SK-N-SH (cell line): ENCODE measurements around the gene ADD3. TPM values are rescaled to one million over a fixed set of nuclear protein-coding genes. Genes with fewer than 3 reads are reported as not detected.

Experiments
- CTCF ChIA-PET: fragments of 300-600, 350-600 bp; formaldehyde crosslinking; extraction: SDS; loops from one replicate; lab custom pipeline; 2021; lab: Yijun Ruan, JAX
- POLR2A ChIA-PET: fragments of 350-600 bp; sonication (Branson Sonifier 250); formaldehyde crosslinking; extraction: SDS; loops from one replicate; lab custom pipeline; 2020; ENCODE audit warnings: antibody characterized with exemption, inconsistent platforms; lab: Yijun Ruan, JAX
- DNase-seq: peaks from one replicate; pipeline ENCODE4 v3.0.0; 2012
- H2AFZ ChIP-seq: fragments of 200-600 bp; sonication (generic); 2 replicates; pipeline ENCODE4 v1.8.1; 2016; ENCODE audit warnings: antibody characterized with exemption, mild to moderate bottlenecking, low read depth
- H3F3A ChIP-seq: fragments of 200-600 bp; sonication (generic); replicated peaks from 2 replicates; pipeline ENCODE3; 2016; ENCODE audit warnings: antibody characterized with exemption, mild to moderate bottlenecking; ENCODE audit not compliant: insufficient read depth
- H3K27ac ChIP-seq, 2 experiments: fragments of 200-500 bp in 1 of 2; fragments of 200-600 bp in 1 of 2; sonication (Bioruptor generic) in 1 of 2; sonication (generic), shearing (Covaris generic) in 1 of 2; 2 replicates each; pipeline versions ENCODE4 v1.5.1 to v1.6.1; 2014 to 2016; ENCODE audit warnings: low read depth in 2 of 2, inconsistent platforms in 1 of 2, low read length in 1 of 2, mild to moderate bottlenecking in 1 of 2, mixed read lengths in 1 of 2
- H3K27me3 ChIP-seq: fragments of 200-600 bp; sonication (generic), shearing (Covaris generic); 2 replicates; pipeline ENCODE4 v1.6.1; 2016; ENCODE audit warnings: mixed run types; ENCODE audit not compliant: insufficient read depth
- H3K36me3 ChIP-seq, 2 experiments: fragments of 200-500 bp in 1 of 2; fragments of 200-600 bp in 1 of 2; sonication (Bioruptor generic) in 1 of 2; sonication (generic) in 1 of 2; replicated peaks in 1 of 2; 2 replicates each; pipeline versions ENCODE3 to v1.5.1; 2014 to 2016; ENCODE audit warnings: low read length in 1 of 2, mild to moderate bottlenecking in 1 of 2; ENCODE audit not compliant: insufficient read depth in 2 of 2, control insufficient read depth in 1 of 2
- H3K4me1 ChIP-seq, 2 experiments: fragments of 200-500 bp in 1 of 2; fragments of 200-600 bp in 1 of 2; sonication (Bioruptor generic) in 1 of 2; sonication (generic), shearing (Covaris generic) in 1 of 2; 2 replicates each; pipeline versions ENCODE4 v1.5.1 to v1.6.1; 2014 to 2016; ENCODE audit warnings: low read depth in 1 of 2, low read length in 1 of 2, mixed run types in 1 of 2; ENCODE audit not compliant: insufficient read depth in 2 of 2, control insufficient read depth in 1 of 2
- H3K4me2 ChIP-seq: fragments of 200-600 bp; sonication (generic), shearing (Covaris generic); 2 replicates; pipeline ENCODE4 v1.6.1; 2017; ENCODE audit warnings: mixed run types
- H3K4me3 ChIP-seq, 2 experiments: fragments of 200-500 bp in 1 of 2; fragments of 200-600 bp in 1 of 2; sonication (Bioruptor generic) in 1 of 2; sonication (generic), shearing (Covaris generic) in 1 of 2; 2 replicates each; pipeline versions ENCODE4 v1.5.1 to v1.8.1; 2014 to 2016; ENCODE audit warnings: low read depth in 2 of 2, inconsistent platforms in 1 of 2, low read length in 1 of 2, mild to moderate bottlenecking in 1 of 2, mixed read lengths in 1 of 2, moderate library complexity in 1 of 2
- H3K79me2 ChIP-seq: fragments of 200-600 bp; sonication (generic); 2 replicates; pipeline ENCODE4 v1.8.1; 2017; ENCODE audit warnings: mild to moderate bottlenecking; ENCODE audit not compliant: insufficient read depth
- H3K9ac ChIP-seq: fragments of 200-600 bp; sonication (generic); 2 replicates; pipeline ENCODE4 v1.6.1; 2017; ENCODE audit warnings: mixed run types
- H3K9me2 ChIP-seq: fragments of 200-600 bp; sonication (generic); 2 replicates; pipeline ENCODE4 v1.6.1; 2017; ENCODE audit warnings: mixed run types
- H3K9me3 ChIP-seq: fragments of 200-600 bp; sonication (generic); 2 replicates; pipeline ENCODE4 v1.6.1; 2017; ENCODE audit warnings: mixed run types, mild to moderate bottlenecking, moderate library complexity
- H4K20me1 ChIP-seq: fragments of 200-600 bp; sonication (generic); 2 replicates; pipeline ENCODE4 v1.6.1; 2017; ENCODE audit warnings: mild to moderate bottlenecking, mixed run types; ENCODE audit not compliant: insufficient read depth
- FOSL2 ChIP-seq: IDR thresholded peaks from 2 replicates; pipeline ENCODE4 v1.4.0; 2012; ENCODE audit warnings: low read depth, mild to moderate bottlenecking, moderate library complexity, borderline replicate concordance
- JUND ChIP-seq: IDR thresholded peaks from 2 replicates; pipeline ENCODE4 v1.4.0; 2012
- MXI1 ChIP-seq: IDR thresholded peaks from 2 replicates; pipeline ENCODE4 v1.6.1; 2012; ENCODE audit warnings: mild to moderate bottlenecking, low read depth, low read length, improper control_type of control experiment
- NFIC ChIP-seq: IDR thresholded peaks from 2 replicates; pipeline ENCODE4 v1.4.0; 2012; ENCODE audit warnings: borderline replicate concordance
- POLR2AphosphoS5 ChIP-seq: IDR thresholded peaks from 2 replicates; pipeline ENCODE4 v1.6.1; 2012; ENCODE audit warnings: low read depth, low read length
- WGBS: methylation state at CpG from one replicate; pipeline ENCODE4 v1.1.6; 2017; ENCODE audit warnings: low lambda C conversion rate; 5-methylcytosine and 5-hydroxymethylcytosine counted together
- polyA plus RNA-seq, 3 experiments: library from polyadenylated mRNA; depleted of rRNA; stranded (reverse); fragments of >200 nt; gene quantifications; 2 replicates each; pipeline ENCODE4 v1.2.3, GENCODE V29; 2012
- TF ChIP-seq, protein P1 (sequence below): IDR thresholded peaks from 2 replicates; pipeline ENCODE4 v1.6.1; 2012; ENCODE audit warnings: mild to moderate bottlenecking, low read depth, low read length, moderate library complexity

The ADD3 gene
- polyA plus RNA-seq, 1 of the 3 experiments (the other 2 are of a cell fraction) = 27.6 TPM

DNA sequence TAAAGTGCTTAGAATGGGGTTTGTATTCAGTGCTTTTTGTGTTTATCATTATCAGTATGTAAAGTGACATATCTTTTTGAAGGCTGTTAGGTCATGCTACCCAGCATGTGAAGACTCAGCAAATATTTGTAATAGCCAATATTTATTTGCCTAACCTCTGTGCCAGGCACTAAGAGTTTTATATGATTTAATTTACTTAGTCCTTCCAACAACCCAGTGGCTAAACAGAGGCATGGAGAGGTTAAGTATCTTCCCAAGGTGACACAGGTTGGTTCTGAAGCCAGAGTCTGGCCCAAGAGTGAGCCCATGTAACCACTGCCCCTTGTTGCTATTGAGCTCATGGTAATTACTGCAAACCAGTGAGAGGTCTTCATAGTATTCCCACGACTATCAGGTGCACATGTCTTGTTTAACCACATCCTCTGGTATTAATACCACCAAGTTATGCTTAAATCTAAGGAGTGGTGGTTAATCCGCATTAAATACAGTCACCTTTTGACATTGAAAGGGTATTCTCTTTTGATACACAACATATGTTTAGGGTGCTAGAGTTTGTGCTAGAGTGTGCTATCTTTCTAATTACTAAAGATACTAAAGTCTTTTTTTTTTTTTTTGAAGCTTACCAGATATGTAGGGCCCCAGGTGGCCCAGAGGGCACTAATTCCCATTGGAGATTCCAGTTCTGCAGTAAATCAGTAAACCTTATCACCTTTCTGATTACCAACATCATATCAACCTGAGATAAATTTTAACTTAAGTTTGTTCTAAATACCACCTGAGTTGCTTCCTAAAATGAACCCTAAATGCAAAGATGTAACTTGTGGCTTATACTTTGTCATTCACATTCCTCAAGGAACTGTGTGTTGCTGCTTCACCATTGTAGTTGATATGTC lies 2.9 kb downstream of the ADD3 start (continued):
- TF ChIP-seq, protein P1, sequence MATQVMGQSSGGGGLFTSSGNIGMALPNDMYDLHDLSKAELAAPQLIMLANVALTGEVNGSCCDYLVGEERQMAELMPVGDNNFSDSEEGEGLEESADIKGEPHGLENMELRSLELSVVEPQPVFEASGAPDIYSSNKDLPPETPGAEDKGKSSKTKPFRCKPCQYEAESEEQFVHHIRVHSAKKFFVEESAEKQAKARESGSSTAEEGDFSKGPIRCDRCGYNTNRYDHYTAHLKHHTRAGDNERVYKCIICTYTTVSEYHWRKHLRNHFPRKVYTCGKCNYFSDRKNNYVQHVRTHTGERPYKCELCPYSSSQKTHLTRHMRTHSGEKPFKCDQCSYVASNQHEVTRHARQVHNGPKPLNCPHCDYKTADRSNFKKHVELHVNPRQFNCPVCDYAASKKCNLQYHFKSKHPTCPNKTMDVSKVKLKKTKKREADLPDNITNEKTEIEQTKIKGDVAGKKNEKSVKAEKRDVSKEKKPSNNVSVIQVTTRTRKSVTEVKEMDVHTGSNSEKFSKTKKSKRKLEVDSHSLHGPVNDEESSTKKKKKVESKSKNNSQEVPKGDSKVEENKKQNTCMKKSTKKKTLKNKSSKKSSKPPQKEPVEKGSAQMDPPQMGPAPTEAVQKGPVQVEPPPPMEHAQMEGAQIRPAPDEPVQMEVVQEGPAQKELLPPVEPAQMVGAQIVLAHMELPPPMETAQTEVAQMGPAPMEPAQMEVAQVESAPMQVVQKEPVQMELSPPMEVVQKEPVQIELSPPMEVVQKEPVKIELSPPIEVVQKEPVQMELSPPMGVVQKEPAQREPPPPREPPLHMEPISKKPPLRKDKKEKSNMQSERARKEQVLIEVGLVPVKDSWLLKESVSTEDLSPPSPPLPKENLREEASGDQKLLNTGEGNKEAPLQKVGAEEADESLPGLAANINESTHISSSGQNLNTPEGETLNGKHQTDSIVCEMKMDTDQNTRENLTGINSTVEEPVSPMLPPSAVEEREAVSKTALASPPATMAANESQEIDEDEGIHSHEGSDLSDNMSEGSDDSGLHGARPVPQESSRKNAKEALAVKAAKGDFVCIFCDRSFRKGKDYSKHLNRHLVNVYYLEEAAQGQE = no peak
- no peak for TF ChIP-seq MXI1
- TF ChIP-seq FOSL2 = no peak
- TF ChIP-seq POLR2AphosphoS5 = no peak
- TF ChIP-seq JUND = no peak
- no peak for TF ChIP-seq NFIC

DNA sequence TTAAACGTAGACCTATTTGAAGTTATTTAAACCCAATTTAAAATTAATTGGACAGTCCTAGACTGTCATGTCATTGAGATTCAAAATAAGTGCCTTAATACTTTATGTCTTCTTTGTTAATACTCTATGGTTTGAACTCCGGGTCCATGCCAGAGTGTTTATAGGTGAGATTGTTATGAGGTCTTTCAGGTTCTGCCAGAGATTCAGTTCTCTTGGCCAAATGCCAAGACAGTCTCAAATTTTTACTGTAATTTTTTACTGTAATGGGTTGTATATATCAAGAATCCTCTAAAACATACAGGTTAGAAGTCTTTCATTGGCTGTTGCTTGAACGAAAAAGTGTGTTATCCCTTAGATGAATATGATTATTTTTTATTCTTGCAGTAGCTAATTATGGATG lies 3.9 kb downstream of the ADD3 start:
- no peaks in the 10 kb centered on the region for H3K9me3 ChIP-seq
- POLR2A ChIA-PET = no interaction called here
- peak; percentile 26; the same call in 1 of the 2 replicates for TF ChIP-seq NFIC
- TF ChIP-seq, protein P1 = no peak
- peaks cover 4% of the 10 kb centered on the region for H3F3A ChIP-seq
- no peak overlapping the region for H3K9ac ChIP-seq
- H3K27ac ChIP-seq = no peak overlapping the region
- CTCF ChIA-PET = interaction anchor here (9.6 kb wide), 1 partner anchor 127 kb away, joined by 70 read pairs; no protein-coding TSS in a partner anchor
- H3K36me3 ChIP-seq = peaks cover 0 to 3% of the 10 kb centered on the region in 2 experiments
- peaks cover 34 to 39% of the 10 kb centered on the region in 2 experiments; a peak in 3 of 4 replicates for H3K4me1 ChIP-seq
- whole genome bisulfite sequencing = 86% methylated on average over 3 of the region's 3 CpGs
- no peaks in the 10 kb centered on the region for H3K27me3 ChIP-seq
- no peak overlapping the region for H3K4me2 ChIP-seq
- H3K79me2 ChIP-seq = peaks cover 84% of the 10 kb centered on the region
- no peaks in the 10 kb centered on the region for H3K9me2 ChIP-seq
- no peak overlapping the region for H2AFZ ChIP-seq
- DNase-seq = no peak
- no peak overlapping the region for H3K4me3 ChIP-seq
- H4K20me1 ChIP-seq = peaks cover 33% of the 10 kb centered on the region; the same call in 1 of the 2 replicates
